Measurements from ENCODE around the gene ZC3H7A.
"Not testable (repeated sequence)": the region's sequence is repeated elsewhere in the genome, so short reads cannot be mapped to it uniquely, and the experiment has no call there.

ZC3H7A gene

DNA sequence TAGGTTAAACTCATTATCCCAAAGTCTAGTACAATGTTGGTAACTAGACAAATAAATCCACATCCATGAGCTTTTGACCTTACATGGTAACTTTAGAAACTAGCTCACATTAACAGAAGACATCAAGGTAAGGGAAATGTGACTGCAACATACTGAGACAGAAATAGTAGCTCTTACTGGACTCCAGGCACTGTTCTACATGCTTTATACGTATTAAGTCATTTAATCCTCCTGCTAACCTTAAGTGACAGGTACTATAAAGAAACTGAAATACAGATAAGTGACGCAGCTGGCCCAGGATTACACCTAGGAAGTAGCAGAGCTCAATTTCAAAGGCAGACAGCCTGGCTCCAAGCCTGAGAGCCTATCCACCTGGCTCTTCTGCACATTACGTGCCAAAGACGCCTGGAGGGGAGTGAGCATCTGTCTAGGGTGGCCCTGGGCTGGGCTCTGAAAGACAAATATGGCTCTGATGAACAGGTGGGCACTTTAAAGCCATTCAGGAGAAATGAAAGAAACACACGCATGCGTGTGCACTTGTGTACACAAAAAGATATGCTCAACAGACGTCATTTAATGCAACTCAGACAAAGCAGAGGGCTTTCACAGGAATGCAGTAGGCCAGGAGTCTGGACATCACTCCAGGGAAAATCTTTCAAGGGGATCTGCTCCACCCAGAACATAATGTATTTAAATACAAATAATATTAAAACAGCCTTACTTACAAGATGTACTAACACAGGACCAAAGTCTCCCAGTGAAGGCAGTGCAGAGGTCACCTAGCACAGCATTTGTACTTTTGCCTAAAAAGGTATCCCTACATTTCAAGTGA lies 4.4 kb downstream of the ZC3H7A start:
- Histone ChIP-seq H3K36me3 (peaks cover 25% of the 10 kb centered on the region), H3K4me3 (ENCODE audit: low read depth, low read length) (no peak overlapping the region), H3K27me3 (no peaks in the 10 kb centered on the region), H3K9me3 (no peaks in the 10 kb centered on the region), H3K4me1 (peaks cover 9% of the 10 kb centered on the region)
- DNase-seq: peak; percentile 46
- TF ChIP-seq, protein P1, sequence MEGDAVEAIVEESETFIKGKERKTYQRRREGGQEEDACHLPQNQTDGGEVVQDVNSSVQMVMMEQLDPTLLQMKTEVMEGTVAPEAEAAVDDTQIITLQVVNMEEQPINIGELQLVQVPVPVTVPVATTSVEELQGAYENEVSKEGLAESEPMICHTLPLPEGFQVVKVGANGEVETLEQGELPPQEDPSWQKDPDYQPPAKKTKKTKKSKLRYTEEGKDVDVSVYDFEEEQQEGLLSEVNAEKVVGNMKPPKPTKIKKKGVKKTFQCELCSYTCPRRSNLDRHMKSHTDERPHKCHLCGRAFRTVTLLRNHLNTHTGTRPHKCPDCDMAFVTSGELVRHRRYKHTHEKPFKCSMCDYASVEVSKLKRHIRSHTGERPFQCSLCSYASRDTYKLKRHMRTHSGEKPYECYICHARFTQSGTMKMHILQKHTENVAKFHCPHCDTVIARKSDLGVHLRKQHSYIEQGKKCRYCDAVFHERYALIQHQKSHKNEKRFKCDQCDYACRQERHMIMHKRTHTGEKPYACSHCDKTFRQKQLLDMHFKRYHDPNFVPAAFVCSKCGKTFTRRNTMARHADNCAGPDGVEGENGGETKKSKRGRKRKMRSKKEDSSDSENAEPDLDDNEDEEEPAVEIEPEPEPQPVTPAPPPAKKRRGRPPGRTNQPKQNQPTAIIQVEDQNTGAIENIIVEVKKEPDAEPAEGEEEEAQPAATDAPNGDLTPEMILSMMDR (IDR thresholded peaks at IDR 0.05; ENCODE audit: low read depth, low read length): no peak

- peaks cover 29% of the 10 kb centered on the region for H3K36me3 ChIP-seq
- peaks cover 9% of the 10 kb centered on the region for H3K4me1 ChIP-seq
- no peak for DNase-seq
These were observed 5.8 kb downstream of the ZC3H7A start for GRCh38 chr16:11791144-11791828.

GRCh38 chr16:11788914-11789313 lies 8.1 kb downstream of the ZC3H7A start:
- H3K4me1 ChIP-seq: peaks cover 7% of the 10 kb centered on the region
- no peak for DNase-seq
- no peaks in the 10 kb centered on the region for H3K9me3 ChIP-seq
- peaks cover 21% of the 10 kb centered on the region for H3K36me3 ChIP-seq
- TF ChIP-seq, protein P1 (IDR thresholded peaks at IDR 0.05; ENCODE audit: low read depth, low read length): no peak
- no peak overlapping the region for H3K4me3 ChIP-seq (ENCODE audit: low read depth, low read length)
- H3K27me3 ChIP-seq: no peaks in the 10 kb centered on the region

More at GRCh38 chr16:11791144-11791828, 5.8 kb downstream of the ZC3H7A start:
- no peaks in the 10 kb centered on the region for H3K9me3 ChIP-seq
- TF ChIP-seq, protein P1 (IDR thresholded peaks at IDR 0.05; ENCODE audit: low read depth, low read length): no peak
- H3K27me3 ChIP-seq: no peaks in the 10 kb centered on the region
- no peak overlapping the region for H3K4me3 ChIP-seq (ENCODE audit: low read depth, low read length)

- H3K9me3 ChIP-seq; H3K4me3 ChIP-seq (ENCODE audit: low read depth, low read length); H3K27me3 ChIP-seq; DNase-seq: not testable (repeated sequence)
- Histone ChIP-seq H3K36me3 (peaks cover 12% of the 10 kb centered on the region), H3K4me1 (peaks cover 29% of the 10 kb centered on the region)
These were observed 12.0 kb downstream of the ZC3H7A start for GRCh38 chr16:11784980-11785599.

- H3K4me3 ChIP-seq (ENCODE audit: low read depth, low read length); H3K9me3 ChIP-seq; H3K27me3 ChIP-seq; DNase-seq: not testable (repeated sequence)
- Histone ChIP-seq H3K4me1 (peaks cover 29% of the 10 kb centered on the region), H3K36me3 (peaks cover 12% of the 10 kb centered on the region)
These were observed 12.7 kb downstream of the ZC3H7A start for GRCh38 chr16:11784381-11784780.

DNA sequence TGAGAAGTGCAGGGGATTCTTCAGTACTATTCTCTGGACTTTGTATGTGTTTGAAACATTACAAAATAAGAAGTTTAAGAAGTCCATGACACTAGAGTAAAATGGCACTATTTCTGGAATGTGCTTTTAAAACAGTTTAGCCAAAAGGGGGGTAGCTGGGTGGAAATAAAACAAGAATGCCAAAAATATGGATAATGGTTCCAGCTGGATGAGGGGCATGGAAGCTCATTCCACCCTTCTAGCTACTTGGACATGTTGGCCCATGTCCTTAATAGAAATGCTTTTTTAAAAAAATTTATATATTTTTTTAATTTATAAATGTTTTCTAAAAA lies 13.1 kb downstream of the ZC3H7A start:
- no peaks in the 10 kb centered on the region for H3K27me3 ChIP-seq
- H3K4me1 ChIP-seq: peaks cover 29% of the 10 kb centered on the region
- H3K4me3 ChIP-seq (ENCODE audit: low read depth, low read length): no peak overlapping the region
- no peak for DNase-seq
- H3K9me3 ChIP-seq: no peaks in the 10 kb centered on the region
- H3K36me3 ChIP-seq: peaks cover 15% of the 10 kb centered on the region
- TF ChIP-seq, protein P1 (IDR thresholded peaks at IDR 0.05; ENCODE audit: low read depth, low read length): no peak

Measured in BE2C (cell line).